Embryonic facial prominence (tissue), 1 donor: ENCODE data around the gene IQSEC1.

ENCODE experiments used
- DNase-seq: peaks from one replicate; pipeline ENCODE4 v3.0.0-alpha.2; 2016; ENCODE audit errors: extremely low spot score

Gene IQSEC1

GRCh38 chr3:13049400-13049799 lies 23.8 kb downstream of the IQSEC1 start:
- DNase-seq: no peak

GRCh38 chr3:13047296-13048165 lies 25.7 kb downstream of the IQSEC1 start:
- DNase-seq: no peak

GRCh38 chr3:13046569-13047274 lies 26.5 kb downstream of the IQSEC1 start:
- no peak for DNase-seq

GRCh38 chr3:13045904-13046568 lies 27.2 kb downstream of the IQSEC1 start:
- no peak for DNase-seq

- no peak for DNase-seq
Observed at GRCh38 chr3:13045241-13045903, 27.9 kb downstream of the IQSEC1 start.

GRCh38 chr3:13044496-13045240 lies 28.6 kb downstream of the IQSEC1 start:
- no peak for DNase-seq

- DNase-seq: no peak
Observed at GRCh38 chr3:13043656-13044055, 29.6 kb downstream of the IQSEC1 start.

GRCh38 chr3:13042715-13043271 lies 30.4 kb downstream of the IQSEC1 start:
- no peak for DNase-seq

- no peak for DNase-seq
Observed at GRCh38 chr3:13042127-13042701, 31.0 kb downstream of the IQSEC1 start.

- no peak for DNase-seq
Observed at GRCh38 chr3:13041113-13041776, 32.0 kb downstream of the IQSEC1 start.

- no peak for DNase-seq
Observed at GRCh38 chr3:13040361-13041074, 32.7 kb downstream of the IQSEC1 start.

GRCh38 chr3:13039213-13039896 lies 33.9 kb downstream of the IQSEC1 start:
- DNase-seq: no peak

- no peak for DNase-seq
Observed at GRCh38 chr3:13037458-13038117, 35.6 kb downstream of the IQSEC1 start.

- DNase-seq: no peak
Observed at GRCh38 chr3:13034861-13035260, 38.4 kb downstream of the IQSEC1 start.

- no peak for DNase-seq
Observed at GRCh38 chr3:13034109-13034800, 39.0 kb downstream of the IQSEC1 start.

GRCh38 chr3:13032206-13032605 lies 41.0 kb downstream of the IQSEC1 start:
- DNase-seq: no peak

- DNase-seq: no peak
Observed at GRCh38 chr3:13031621-13032020, 41.6 kb downstream of the IQSEC1 start.

GRCh38 chr3:13030684-13031083 lies 42.5 kb downstream of the IQSEC1 start:
- no peak for DNase-seq
